Tracheal epithelial cell (primary cell): ENCODE data around the gene LRRC38. TPM values are rescaled to one million over a fixed set of nuclear protein-coding genes. Genes with fewer than 3 reads are reported as not detected.

ENCODE experiments used
- total RNA-seq: library from RNA; depleted of rRNA; stranded (reverse); fragments of >200 nt; gene quantifications from 2 replicates; pipeline ENCODE4 v1.2.1, GENCODE V29; 2014

Gene LRRC38, protein sequence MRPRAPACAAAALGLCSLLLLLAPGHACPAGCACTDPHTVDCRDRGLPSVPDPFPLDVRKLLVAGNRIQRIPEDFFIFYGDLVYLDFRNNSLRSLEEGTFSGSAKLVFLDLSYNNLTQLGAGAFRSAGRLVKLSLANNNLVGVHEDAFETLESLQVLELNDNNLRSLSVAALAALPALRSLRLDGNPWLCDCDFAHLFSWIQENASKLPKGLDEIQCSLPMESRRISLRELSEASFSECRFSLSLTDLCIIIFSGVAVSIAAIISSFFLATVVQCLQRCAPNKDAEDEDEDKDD
- total RNA-seq: not detected in 2 replicates

DNA sequence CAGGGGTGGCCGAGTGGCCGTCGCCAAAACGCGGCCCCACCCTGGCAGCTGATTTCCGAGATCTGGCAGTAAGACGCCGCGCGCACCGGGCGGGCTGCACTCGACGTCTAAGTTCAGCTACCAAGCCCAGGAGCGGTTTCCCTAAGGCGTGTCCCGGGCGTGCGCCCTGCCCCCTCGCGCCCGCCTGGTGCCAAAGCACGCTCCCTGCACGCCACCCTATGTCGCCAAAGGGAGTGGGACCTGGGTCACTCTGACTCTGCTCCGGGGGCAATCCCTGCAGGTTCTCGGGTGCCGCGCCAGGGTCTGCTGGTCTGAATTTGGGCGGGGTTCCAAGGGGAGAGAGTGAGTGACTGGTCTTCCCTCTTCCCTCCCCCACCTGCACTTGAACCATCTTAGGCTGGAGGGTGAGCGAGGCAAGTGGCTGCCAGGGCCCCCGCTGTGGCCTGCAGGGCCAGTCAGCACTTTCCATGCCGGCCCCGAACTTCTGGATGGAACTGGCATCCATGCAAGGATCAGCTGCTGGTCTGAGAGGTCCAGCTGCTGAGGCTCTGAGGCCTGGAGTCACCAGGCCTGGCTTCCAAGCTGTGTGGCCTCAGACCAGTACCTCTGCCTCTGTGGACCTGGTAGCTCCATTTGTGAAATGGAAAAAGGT is at the start of gene LRRC38:
Gene LRRC38, minus strand, starts transcription at position 109 of the 652 bp plus-strand sequence. CDS start 410 bp downstream, outside the sequence.

Other genes starting within 250 kb of the LRRC38 start
- not detected in 2 replicates for gene PRAMEF8, start 228.9 kb downstream of the LRRC38 start, total RNA-seq
- not detected in 2 replicates for gene PRAMEF33, start 210.5 kb downstream of the LRRC38 start, total RNA-seq
- not detected in 2 replicates for gene PRAMEF15, start 198.4 kb downstream of the LRRC38 start, total RNA-seq
- not detected in 2 replicates for gene PRAMEF14, start 166.9 kb downstream of the LRRC38 start, total RNA-seq
- not detected in 2 replicates for gene PRAMEF19, start 142.1 kb downstream of the LRRC38 start, total RNA-seq
- gene PRAMEF17, start 124.4 kb downstream of the LRRC38 start, total RNA-seq: not detected in 2 replicates
- not detected in 2 replicates for gene PRAMEF20, start 103.6 kb downstream of the LRRC38 start, total RNA-seq
- gene PDPN, start 69.8 kb upstream of the LRRC38 start, total RNA-seq: 3.8 and 11.1 TPM in 2 replicates
- 4.6 and 8.7 TPM in 2 replicates for gene PRDM2, start 186.2 kb upstream of the LRRC38 start, total RNA-seq